BE2C (cell line): ENCODE measurements around the gene FBXO9.

ENCODE experiments used
- DNase-seq: peaks from one replicate; pipeline ENCODE4 v3.0.0-alpha.2; 2020
- H3K27me3 ChIP-seq: fragments of 250-450 bp; sonication (Bioruptor Pico); 2 replicates; pipeline ENCODE4 v1.5.1; 2020; ENCODE audit warnings: mild to moderate bottlenecking
- H3K36me3 ChIP-seq: fragments of 250-450 bp; sonication (Bioruptor Pico); 2 replicates; pipeline ENCODE4 v1.5.1; 2020; ENCODE audit warnings: mild to moderate bottlenecking
- H3K4me1 ChIP-seq: fragments of 250-450 bp; sonication (Bioruptor Pico); 2 replicates; pipeline ENCODE4 v1.5.1; 2020
- H3K4me3 ChIP-seq: 2 replicates; pipeline ENCODE4 v1.5.1; 2011; ENCODE audit warnings: low read depth, low read length
- H3K9me3 ChIP-seq: fragments of 250-450 bp; sonication (Bioruptor Pico); 2 replicates; pipeline ENCODE4 v1.5.1; 2020
- CTCF ChIP-seq: IDR thresholded peaks from 2 replicates; pipeline ENCODE4 v1.5.1; 2012; ENCODE audit warnings: mild to moderate bottlenecking, low read depth, low read length

Gene FBXO9

GRCh38 chr6:53134601-53135235 lies 69.5 kb downstream of the FBXO9 start:
- TF ChIP-seq CTCF: no peak
- no peak overlapping the region for H3K4me3 ChIP-seq
- H3K27me3 ChIP-seq: no peaks in the 10 kb centered on the region
- no peaks in the 10 kb centered on the region for H3K4me1 ChIP-seq
- H3K9me3 ChIP-seq: no peaks in the 10 kb centered on the region
- H3K36me3 ChIP-seq: no peaks in the 10 kb centered on the region
- DNase-seq: no peak

- no peak overlapping the region for H3K4me3 ChIP-seq
Measured at GRCh38 chr6:53136000-53136609, 70.9 kb downstream of the FBXO9 start.

GRCh38 chr6:53139841-53140413 lies 74.7 kb downstream of the FBXO9 start:
- no peaks in the 10 kb centered on the region for H3K36me3 ChIP-seq
- H3K9me3 ChIP-seq: no peaks in the 10 kb centered on the region
- no peak overlapping the region for H3K4me3 ChIP-seq
- H3K4me1 ChIP-seq: no peaks in the 10 kb centered on the region
- TF ChIP-seq CTCF: no peak
- H3K27me3 ChIP-seq: peaks cover 3% of the 10 kb centered on the region; the same call in 1 of the 2 replicates
- DNase-seq: no peak

More at GRCh38 chr6:53136000-53136609, 70.9 kb downstream of the FBXO9 start:
- Histone ChIP-seq H3K9me3 (no peaks in the 10 kb centered on the region), H3K27me3 (no peaks in the 10 kb centered on the region), H3K4me1 (no peaks in the 10 kb centered on the region), H3K36me3 (no peaks in the 10 kb centered on the region)
- no peak for DNase-seq
- TF ChIP-seq CTCF: no peak

DNA sequence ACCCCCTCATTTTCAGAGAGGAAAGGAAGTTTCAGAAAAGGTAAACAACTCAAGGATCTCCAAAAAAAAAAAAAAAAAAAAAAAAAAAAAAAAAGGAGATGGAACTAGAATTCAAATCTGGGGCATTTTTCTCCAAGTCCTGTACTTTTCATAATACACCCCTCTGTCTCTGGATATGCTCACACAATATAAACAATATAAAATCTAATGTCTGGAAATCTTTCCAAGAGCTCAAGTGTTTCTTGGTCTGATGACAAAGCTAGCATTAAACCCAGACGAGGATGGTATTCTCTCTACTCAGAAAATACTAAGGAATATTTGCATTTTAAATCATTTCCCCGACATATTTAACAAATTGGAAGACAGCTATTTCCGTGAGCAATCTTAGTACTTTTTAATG lies 77.6 kb downstream of the FBXO9 start:
- TF ChIP-seq CTCF: no peak
- H3K36me3 ChIP-seq: no peaks in the 10 kb centered on the region
- H3K4me3 ChIP-seq: no peak overlapping the region
- no peak for DNase-seq
- no peaks in the 10 kb centered on the region for H3K4me1 ChIP-seq
- H3K9me3 ChIP-seq: no peaks in the 10 kb centered on the region
- H3K27me3 ChIP-seq: peaks cover 7% of the 10 kb centered on the region; the same call in 1 of the 2 replicates

- no peak for TF ChIP-seq CTCF
- H3K4me3 ChIP-seq: no peak overlapping the region
- no peaks in the 10 kb centered on the region for H3K9me3 ChIP-seq
- DNase-seq: no peak
- no peaks in the 10 kb centered on the region for H3K4me1 ChIP-seq
- peaks cover 7% of the 10 kb centered on the region; the same call in 1 of the 2 replicates for H3K27me3 ChIP-seq
- no peaks in the 10 kb centered on the region for H3K36me3 ChIP-seq
Measured at GRCh38 chr6:53143710-53144109, 78.5 kb downstream of the FBXO9 start.

DNA sequence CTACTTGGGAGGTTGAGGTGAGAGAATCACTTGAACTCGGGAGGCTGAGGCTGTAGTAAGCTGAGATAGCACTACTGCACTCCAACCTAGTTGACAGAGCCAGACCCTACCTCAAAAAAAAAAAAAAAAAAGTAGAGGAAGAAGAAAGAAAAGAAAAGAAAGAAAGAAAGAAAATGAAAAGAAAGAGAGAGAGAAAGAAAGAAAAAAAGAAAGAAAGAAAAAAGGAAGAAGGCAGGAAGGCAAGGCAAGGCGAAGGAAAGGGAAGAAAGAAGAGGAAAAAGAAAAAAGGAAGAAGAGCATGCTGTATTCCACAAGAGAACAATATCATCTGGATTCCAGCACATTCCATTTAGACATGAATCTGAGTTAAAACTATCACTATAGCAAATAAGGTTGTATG lies 79.6 kb downstream of the FBXO9 start:
- H3K4me1 ChIP-seq: no peaks in the 10 kb centered on the region
- no peak overlapping the region for H3K4me3 ChIP-seq
- H3K27me3 ChIP-seq: peaks cover 7% of the 10 kb centered on the region; the same call in 1 of the 2 replicates
- no peaks in the 10 kb centered on the region for H3K9me3 ChIP-seq
- DNase-seq: no peak
- no peaks in the 10 kb centered on the region for H3K36me3 ChIP-seq
- no peak for TF ChIP-seq CTCF
